H1 (cell line): ENCODE data around the gene SEMG2. TPM values are rescaled to one million over a fixed set of nuclear protein-coding genes. Genes with fewer than 3 reads are reported as not detected.

Experiments
- BCL11A ChIP-seq, 2 experiments: IDR thresholded peaks; one replicate each; pipeline ENCODE4 v1.6.1; 2011; ENCODE audit warnings: low read depth in 2 of 2, low read length in 2 of 2, mild to moderate bottlenecking in 2 of 2
- CBX8 ChIP-seq: fragments of 300-800, 300-1000 bp; sonication (generic); IDR thresholded peaks from 2 replicates; pipeline ENCODE4 v1.7.1; 2016; ENCODE audit warnings: low read depth, low read length, borderline replicate concordance
- EZH2 ChIP-seq: fragments of 200-600 bp; sonication (generic); IDR thresholded peaks from 2 replicates; pipeline ENCODE4 v1.7.1; 2012; ENCODE audit warnings: low read depth, mild to moderate bottlenecking, moderate library complexity, low read length, inconsistent platforms; ENCODE audit not compliant: severe bottlenecking
- JUND ChIP-seq: IDR thresholded peaks from 2 replicates; pipeline ENCODE4 v1.6.1; 2011; ENCODE audit warnings: mild to moderate bottlenecking, improper control_type of control experiment, low read length
- SP2 ChIP-seq: IDR thresholded peaks from 2 replicates; pipeline ENCODE4 v1.6.1; 2012; ENCODE audit warnings: mild to moderate bottlenecking, low read length, inconsistent platforms
- polyA plus RNA-seq, 7 experiments: library from polyadenylated mRNA; depleted of rRNA in 3 of 7; stranded (reverse) in 5 of 7; unstranded in 2 of 7; fragments of >200 nt in 5 of 7; fragments of 200-250 nt in 2 of 7; gene quantifications; 1 replicate in 5 of 7; 2 replicates in 1 of 7; 4 replicates in 1 of 7; pipeline versions ENCODE4 v1.2.1 to v1.2.3, GENCODE V29; 2011 to 2013; ENCODE audit warnings: missing spikeins in 2 of 7, mixed read lengths in 2 of 7
- total RNA-seq: library from RNA; stranded (reverse); fragmentation: NEBNext Ultra II Directional; extraction: Animal tissue kit (Norgen Biotek cat#: 25700); gene quantifications from 2 replicates; pipeline ENCODE4 v1.2.1, GENCODE V29; 2021

Gene SEMG2
- total and polyA plus RNA-seq, 2 of the 8 experiments (the other 6 are each of a cell fraction or from before 2014, with no cell fraction given), result not detected

DNA sequence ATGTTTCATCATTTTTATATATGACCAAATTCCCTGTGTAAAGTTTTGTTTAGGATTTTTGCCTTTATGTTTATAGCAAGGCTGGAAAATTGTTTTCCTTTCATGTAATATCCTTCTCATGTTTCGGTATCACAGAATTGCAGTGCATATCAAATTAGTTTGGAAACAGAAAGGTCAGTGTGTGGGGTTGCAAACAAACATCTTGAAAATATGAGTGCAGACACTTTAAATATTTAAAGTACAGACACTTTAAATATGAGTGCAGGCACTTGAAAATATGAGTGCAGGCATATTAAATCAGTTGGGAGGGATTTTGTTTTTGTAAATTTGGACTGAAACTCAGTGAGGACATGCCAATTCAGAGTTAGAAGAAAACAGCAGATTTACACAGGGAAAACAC lies 26.7 kb downstream of the SEMG2 start (continued):
- TF ChIP-seq BCL11A (IDR thresholded peaks at IDR 0.05; ENCODE audit: low read depth in 2 of 2, low read length in 2 of 2), result no peak
- TF ChIP-seq JUND, result no peak
- TF ChIP-seq SP2, result no peak
- no peak for TF ChIP-seq CBX8
- no peak for TF ChIP-seq EZH2
- TF ChIP-seq, all 59 proteins: peak for 0
